CD4-positive, alpha-beta T cell treated with Interferon gamma for 1 hour (primary cell): ENCODE measurements around the gene NHLRC1.

Experiments used
- DNase-seq: peaks from one replicate; pipeline ENCODE4 v3.0.0-alpha.2; 2020

The NHLRC1 gene

DNA sequence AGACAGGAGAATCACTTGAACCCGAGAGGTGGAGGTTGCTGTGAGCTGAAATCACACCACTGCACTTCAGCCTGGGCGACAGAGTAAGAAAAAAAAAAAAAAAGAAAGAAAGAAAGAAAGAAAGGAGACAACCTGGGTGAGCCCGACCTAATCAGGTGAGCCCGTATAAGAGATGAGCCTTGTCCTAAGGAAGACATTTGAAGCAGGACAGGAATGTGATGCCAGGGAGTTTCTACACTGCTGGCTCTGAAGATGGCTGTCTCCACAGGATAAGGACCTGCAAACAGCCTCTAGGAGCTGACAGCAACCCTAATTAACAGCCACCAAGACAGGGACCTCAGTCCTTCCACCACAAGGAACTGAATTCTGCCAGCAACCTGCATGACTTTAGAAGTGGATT, 41.9 kb downstream of the NHLRC1 start:
- DNase-seq: no peak

DNA sequence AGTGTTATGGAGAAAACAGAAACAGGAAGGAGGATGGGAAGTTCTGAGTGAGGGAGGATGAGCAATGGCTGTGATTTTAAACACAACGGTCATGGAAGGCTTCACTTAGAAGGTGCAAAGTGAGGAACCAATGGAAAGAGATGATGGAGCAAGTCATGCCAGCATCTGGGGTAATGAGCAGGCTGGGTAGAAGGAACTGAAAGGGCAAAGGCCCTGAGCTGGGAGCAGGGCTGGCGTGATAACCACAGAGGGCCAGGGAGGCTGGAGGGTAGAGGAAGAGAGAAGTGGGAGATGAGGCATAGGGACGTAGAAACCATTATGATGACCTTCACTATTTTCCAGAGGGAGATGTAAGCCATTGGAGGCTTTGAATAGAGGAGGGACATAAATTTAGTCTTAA, 43.6 kb downstream of the NHLRC1 start:
- no peak for DNase-seq

DNA sequence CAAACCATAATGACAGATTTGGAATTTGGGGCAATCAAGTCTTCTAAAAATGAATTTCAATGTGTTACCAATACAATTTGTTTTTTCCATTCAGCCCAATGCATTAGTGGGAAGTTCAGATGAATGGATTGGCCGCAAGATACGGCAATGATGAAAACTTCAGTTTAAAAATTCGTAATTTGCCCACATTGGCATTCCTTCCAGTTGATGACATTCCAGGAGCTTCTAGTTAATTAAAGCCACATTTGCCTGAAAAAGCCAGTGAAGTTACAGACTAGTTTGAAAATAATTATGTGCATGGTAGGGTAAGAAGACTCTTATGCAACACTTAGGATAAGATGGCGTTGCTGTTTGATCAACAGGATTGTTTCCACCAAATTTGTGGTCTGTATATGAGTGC, 46.2 kb downstream of the NHLRC1 start:
- no peak for DNase-seq

DNA sequence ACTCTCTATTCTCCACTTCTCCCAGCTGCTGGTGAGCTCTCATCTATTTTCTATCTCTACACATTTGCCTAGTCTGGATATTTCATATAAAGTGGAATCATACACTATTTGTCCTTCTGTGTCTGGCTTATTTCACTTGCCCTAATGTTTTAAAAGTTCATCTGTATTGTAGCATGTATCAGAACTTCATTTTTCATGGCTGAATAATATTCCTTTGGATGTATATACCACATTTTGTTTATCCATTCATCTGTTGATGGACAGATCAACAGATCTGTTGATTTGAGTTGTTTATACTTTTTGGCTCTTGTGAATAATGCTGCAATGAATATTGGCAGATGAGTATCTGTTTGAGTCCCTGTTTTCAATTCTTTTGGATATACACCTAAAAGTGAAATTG, 49.6 kb downstream of the NHLRC1 start:
- no peak for DNase-seq

DNA sequence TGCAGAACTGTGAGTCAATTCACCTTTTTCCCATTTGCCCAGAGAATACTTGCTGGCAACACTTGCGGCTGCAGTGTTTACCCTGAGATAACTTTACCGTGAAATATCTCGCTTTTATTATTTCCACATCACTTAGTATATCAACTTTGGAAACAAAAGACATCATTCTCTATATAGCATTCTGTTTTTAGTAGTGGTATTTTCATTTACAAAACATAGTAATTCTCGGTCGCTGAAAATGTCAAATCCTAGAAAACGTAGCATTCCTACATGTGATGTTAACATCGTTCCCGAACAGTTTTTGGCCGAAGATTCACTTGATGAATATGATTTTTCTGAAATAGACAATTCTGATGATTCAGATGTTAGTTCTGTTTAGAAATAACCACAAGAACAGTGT, 52.0 kb downstream of the NHLRC1 start:
- no peak for DNase-seq
